RCC 7860 (cell line): ENCODE data around the gene STRBP.
A peak's percentile ranks its signal among the peaks of the same experiment; 100 is the strongest.
"Not testable (repeated sequence)": the region's sequence is repeated elsewhere in the genome, so short reads cannot be mapped to it uniquely, and the experiment has no call there.

Experiments used
- DNase-seq: peaks from one replicate; pipeline ENCODE4 v3.0.0-alpha.2; 2015; ENCODE audit warnings: low spot score
- FAIRE-seq: peaks from 2 replicates; lab custom pipeline; 2012; peaks lifted over from hg19 to GRCh38; lab: Jason Lieb, UNC

Gene STRBP

GRCh38 chr9:123251324-123251723 lies 17.1 kb downstream of the STRBP start:
- FAIRE-seq (no peak), DNase-seq (no peak)

GRCh38 chr9:123250504-123250903 lies 17.9 kb downstream of the STRBP start:
- FAIRE-seq (no peak), DNase-seq (no peak)

GRCh38 chr9:123249162-123249561 lies 19.2 kb downstream of the STRBP start:
- DNase-seq, FAIRE-seq: not testable (repeated sequence)

- DNase-seq, result no peak
- no peak for FAIRE-seq
Observed at GRCh38 chr9:123248630-123249029, 19.8 kb downstream of the STRBP start.

GRCh38 chr9:123246534-123246933 lies 21.9 kb downstream of the STRBP start:
- FAIRE-seq, result no peak
- DNase-seq, result no peak

- no peak for DNase-seq
- no peak for FAIRE-seq
Observed at GRCh38 chr9:123239726-123240125, 28.7 kb downstream of the STRBP start.

- no peak for DNase-seq
- no peak for FAIRE-seq
Observed at GRCh38 chr9:123238365-123238764, 30.0 kb downstream of the STRBP start.

- DNase-seq (no peak), FAIRE-seq (no peak)
Observed at GRCh38 chr9:123237220-123237619, 31.2 kb downstream of the STRBP start.

- DNase-seq, result no peak
- FAIRE-seq, result peak; percentile 65
Observed at GRCh38 chr9:123235448-123235847, 32.9 kb downstream of the STRBP start.

GRCh38 chr9:123234853-123235252 lies 33.5 kb downstream of the STRBP start:
- no peak for FAIRE-seq
- DNase-seq, result no peak

GRCh38 chr9:123232332-123232731 lies 36.1 kb downstream of the STRBP start:
- no peak for FAIRE-seq
- DNase-seq, result no peak

- no peak for DNase-seq
Observed at GRCh38 chr9:123231421-123231820, 37.0 kb downstream of the STRBP start.

GRCh38 chr9:123228967-123229366 lies 39.4 kb downstream of the STRBP start:
- DNase-seq (no peak), FAIRE-seq (no peak)

More at GRCh38 chr9:123231421-123231820, 37.0 kb downstream of the STRBP start:
- no peak for FAIRE-seq

GRCh38 chr9:123225995-123226394 lies 42.4 kb downstream of the STRBP start:
- DNase-seq, result no peak
- no peak for FAIRE-seq

GRCh38 chr9:123225374-123225813 lies 43.0 kb downstream of the STRBP start:
- DNase-seq, result peak; percentile 75

GRCh38 chr9:123220127-123220526 lies 48.3 kb downstream of the STRBP start:
- no peak for FAIRE-seq
- DNase-seq, result no peak

More at GRCh38 chr9:123225374-123225813, 43.0 kb downstream of the STRBP start:
- FAIRE-seq, result peak; percentile 66

- FAIRE-seq (no peak), DNase-seq (no peak)
Observed at GRCh38 chr9:123218831-123219230, 49.6 kb downstream of the STRBP start.

GRCh38 chr9:123217128-123217654 lies 51.2 kb downstream of the STRBP start:
- DNase-seq (no peak), FAIRE-seq (no peak)

GRCh38 chr9:123216251-123216797 lies 52.1 kb downstream of the STRBP start:
- FAIRE-seq (no peak), DNase-seq (no peak)

- FAIRE-seq, result no peak
- no peak for DNase-seq
Observed at GRCh38 chr9:123211081-123211480, 57.3 kb downstream of the STRBP start.

- no peak for FAIRE-seq
- no peak for DNase-seq
Observed at GRCh38 chr9:123208626-123209174, 59.7 kb downstream of the STRBP start.

- DNase-seq, result no peak
- no peak for FAIRE-seq
Observed at GRCh38 chr9:123206065-123206464, 62.3 kb downstream of the STRBP start.

GRCh38 chr9:123201083-123201482 lies 67.3 kb downstream of the STRBP start:
- FAIRE-seq (no peak), DNase-seq (no peak)
